Tongue (tissue), 2 donors: ENCODE results near the gene PHRF1. TPM values are rescaled to one million over a fixed set of nuclear protein-coding genes. Genes with fewer than 3 reads are reported as not detected.

Experiments
- DNase-seq: peaks from one replicate; pipeline ENCODE4 v3.0.0-alpha.2; 2015
- total RNA-seq: library from RNA; depleted of rRNA; stranded (reverse); fragments of >200 nt; gene quantifications from one replicate; pipeline ENCODE4 v1.2.3, GENCODE V29; 2014

Gene PHRF1
- total RNA-seq: 26.5 TPM

DNA sequence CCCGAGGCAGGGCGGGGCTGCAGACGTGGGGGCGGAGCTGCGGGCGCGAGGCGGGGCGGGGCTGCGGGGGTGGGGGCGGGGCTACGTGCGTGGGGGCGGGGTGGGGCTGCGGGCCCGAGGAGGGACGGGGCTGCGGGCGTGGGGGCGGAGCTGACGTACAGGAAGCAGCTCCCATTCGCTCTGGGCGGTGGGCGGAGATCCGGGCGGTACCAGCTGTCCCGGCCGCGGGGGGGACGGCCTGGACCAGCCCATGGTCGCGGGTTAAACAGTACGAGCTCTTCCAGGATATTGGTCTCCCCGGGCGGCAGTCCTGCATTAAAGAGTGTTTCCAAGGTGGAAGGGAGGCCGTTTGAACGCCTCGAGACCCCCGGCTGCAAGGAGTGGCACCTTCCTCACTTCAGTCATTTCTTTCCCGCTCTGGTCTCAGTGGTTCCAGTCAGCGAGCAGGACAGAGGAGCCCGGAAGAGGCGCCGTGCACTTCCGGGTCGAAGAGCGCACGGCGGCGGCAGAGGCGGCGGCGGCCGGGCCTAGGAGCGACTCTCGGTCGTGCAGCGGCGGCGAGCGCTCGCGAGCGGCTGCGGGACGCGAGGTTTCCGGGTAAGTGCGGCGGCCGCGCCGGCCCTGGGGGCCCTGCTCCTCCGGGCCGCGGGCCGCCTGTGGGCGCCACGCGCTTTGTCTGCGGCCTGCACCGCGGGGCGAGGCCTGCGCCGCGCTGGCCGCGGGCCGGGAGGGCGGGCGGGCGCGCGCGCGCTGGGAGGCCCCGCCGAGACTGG, at the start of gene PHRF1:
TSS of gene PHRF1 (plus strand) at position 475 of the 773 bp plus-strand sequence. CDS start 5,043 bp downstream, outside the sequence.
- DNase-seq: peak; percentile 98

GRCh38 chr11:528166-528814, 48.0 kb upstream of the PHRF1 start:
- DNase-seq: no peak

DNA sequence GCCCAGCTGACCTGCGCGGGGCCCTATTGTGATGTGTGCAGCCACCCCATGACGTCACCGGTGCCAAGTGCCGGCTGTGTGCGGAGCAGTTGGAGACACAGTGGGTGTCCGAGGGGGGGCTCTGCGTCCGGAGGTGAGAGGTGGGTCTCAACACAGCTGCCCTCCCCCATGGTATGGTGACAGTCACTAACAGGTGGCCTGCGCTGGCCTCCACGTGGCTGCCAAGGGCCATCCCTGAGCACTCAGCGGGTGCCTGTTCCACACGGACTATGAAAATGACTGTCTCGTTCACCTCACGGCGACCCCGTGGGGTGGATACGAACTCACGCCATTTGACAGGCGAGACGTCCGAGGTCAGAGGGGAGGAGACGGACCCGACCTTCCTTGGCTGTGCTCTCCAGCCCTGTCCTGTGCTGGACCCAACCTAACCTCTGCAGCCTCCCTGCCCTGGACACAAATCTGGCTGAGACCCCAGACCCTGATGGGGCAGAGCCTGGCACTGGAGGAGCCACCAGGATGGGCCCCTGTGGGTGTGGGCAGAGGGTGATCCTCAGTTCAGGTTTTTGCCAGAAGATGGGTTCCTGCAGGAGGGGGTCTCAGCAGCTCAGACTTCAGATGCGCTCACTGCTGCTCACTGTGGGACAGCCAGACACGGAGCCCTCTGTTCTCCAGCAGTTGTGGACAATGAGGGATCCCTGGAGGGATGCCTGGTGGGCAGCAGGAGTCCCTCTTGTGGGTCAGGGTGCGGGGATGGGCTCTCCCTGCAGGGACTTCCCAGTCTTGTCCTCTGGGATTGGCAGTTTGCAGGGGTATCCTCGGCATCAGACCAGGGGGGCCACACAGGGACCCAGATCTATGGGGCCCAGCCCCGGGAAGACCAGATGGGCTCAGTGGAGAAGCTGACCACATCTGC, 47.2 kb upstream of the PHRF1 start:
- DNase-seq: peak; percentile 79

GRCh38 chr11:529728-530411, 46.4 kb upstream of the PHRF1 start:
- no peak for DNase-seq

GRCh38 chr11:530960-531831, 45.1 kb upstream of the PHRF1 start:
- DNase-seq: no peak

DNA sequence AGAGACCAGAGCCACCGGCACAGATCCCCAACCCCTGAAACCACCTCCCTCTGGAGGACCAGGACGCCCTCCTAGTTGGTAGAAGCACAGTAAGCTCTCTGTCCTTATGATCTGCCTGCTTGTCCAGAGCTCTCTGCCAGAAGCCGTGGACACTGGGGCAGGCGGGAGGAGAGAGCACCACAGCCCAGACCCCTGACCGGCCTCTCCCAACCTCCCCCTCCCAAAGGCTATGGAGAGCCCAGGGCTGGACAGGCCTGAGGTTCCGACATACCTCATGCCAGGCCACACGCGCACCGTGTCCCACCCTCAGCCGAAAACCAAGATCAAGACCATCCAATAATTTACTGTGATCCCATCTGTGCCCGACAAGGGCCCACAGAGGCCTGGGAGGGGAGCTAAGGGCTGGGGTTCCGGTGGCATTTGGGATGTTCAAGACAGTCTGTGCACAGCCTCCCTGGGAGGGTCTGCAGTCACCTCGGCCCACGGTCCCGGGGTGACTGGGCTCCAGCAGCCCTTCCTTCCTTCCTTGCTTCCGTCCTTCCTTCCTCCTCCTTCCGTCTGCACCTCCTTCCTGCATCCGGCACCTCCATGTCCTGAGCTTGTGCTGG, 44.2 kb upstream of the PHRF1 start:
- DNase-seq: no peak

DNA sequence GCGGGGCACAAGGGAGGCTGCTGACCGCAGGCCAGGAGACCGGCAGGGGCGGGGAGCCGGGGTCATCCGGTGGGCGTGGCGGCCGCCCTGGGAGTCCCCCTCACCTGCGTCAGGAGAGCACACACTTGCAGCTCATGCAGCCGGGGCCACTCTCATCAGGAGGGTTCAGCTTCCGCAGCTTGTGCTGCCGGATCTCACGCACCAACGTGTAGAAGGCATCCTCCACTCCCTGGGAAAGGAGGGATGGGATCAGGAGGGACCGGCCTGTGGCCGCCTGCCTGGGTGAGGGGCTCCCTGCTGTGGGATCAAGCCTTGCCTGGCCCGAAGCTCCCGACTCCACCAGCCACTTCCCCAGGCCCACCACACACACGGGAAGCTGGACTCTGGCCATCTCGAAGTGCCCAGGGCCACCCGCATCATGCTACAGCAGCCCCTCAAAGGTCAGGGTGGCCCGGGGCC, 43.7 kb upstream of the PHRF1 start:
- DNase-seq: no peak

DNA sequence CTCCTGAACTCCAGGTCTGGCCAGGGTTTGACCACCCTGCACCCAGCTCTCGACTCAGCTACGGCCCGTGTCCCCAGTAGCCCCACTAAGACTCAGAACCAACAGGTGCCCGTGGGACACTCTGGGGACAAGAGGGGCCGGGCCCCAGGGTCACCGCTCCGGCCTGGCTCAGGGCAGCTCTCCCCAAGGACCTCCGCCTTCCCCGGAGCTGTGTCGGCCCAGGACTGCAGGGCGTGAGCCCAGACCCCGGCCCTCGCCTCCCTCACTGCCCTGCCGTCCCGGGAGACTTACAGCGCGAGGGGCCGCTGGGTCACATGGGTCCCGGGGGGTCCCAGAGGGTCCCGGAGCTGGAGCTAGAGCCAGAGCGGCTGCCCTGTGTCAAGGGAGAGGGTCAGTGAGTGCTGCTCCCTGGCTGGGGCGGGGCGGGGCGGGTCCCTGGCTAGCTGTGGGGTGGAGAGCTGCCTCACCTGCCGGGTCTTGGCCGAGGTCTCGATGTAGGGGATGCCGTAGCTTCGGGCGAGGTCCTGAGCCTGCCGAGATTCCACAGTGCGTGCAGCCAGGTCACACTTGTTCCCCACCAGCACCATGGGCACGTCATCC, 43.2 kb upstream of the PHRF1 start:
- DNase-seq: no peak

- DNase-seq: no peak
Observed at GRCh38 chr11:533586-534395, 42.5 kb upstream of the PHRF1 start.

DNA sequence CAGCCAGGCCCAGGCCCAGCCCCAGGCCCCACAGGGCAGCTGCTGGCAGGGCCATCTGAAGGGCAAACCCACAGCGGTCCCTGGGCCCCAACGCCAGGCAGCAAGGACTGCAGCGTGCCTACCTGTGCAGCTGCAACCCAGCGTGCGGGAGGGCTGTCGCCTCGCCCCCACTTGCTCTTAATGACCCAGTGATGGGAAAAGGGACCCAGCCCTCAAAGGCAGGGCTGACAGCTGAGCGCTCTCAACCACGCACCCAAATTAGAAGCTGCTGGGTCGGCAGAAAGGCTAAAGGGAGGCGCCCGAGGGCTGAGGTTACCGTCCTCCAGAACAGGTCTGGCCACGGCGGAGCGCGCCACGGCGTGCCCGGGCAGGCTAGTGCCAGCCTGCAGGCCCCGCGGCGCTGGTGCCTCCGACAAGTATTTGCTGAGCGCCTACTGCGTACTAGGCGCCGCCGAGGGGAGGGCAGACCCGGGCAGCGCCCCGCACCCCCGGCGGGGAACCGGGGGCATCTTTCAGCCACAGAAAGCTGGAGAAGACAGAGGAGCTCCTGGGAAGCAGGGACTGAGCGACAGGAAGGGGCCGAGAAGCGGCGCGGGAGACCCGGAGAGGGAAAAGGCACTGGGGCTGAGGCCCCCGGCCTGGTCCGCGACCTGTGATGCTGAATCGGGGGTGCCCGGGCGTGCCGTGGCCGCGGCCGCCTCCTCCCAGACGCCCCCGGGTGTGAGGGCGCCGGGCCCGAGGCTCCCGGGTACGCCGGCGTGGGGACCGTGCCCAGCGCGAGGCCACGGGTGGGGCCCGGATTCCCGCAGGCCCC, 41.7 kb upstream of the PHRF1 start:
- peak; percentile 78 for DNase-seq

DNA sequence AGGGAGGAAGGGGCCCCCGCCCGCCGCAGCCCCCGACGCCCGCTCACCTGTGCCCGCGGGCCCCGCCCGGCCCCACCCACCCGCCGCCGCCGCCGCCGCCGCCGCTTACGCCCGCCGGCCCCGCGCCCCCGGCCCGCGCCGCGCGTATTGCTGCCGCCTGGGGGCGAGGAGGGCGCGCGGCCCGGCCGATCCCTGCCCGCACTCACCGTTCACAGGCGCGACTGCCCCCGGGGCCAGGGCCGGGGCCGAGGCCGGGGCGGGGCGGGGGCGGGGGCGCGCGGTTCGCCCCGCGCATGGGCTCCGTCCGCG, 41.1 kb upstream of the PHRF1 start:
- DNase-seq: no peak

- peak; percentile 98 for DNase-seq
Observed at GRCh38 chr11:535519-536454, 40.5 kb upstream of the PHRF1 start, which contains the start of gene HRAS. TSS of gene HRAS (minus strand) at chr11:535576.

DNA sequence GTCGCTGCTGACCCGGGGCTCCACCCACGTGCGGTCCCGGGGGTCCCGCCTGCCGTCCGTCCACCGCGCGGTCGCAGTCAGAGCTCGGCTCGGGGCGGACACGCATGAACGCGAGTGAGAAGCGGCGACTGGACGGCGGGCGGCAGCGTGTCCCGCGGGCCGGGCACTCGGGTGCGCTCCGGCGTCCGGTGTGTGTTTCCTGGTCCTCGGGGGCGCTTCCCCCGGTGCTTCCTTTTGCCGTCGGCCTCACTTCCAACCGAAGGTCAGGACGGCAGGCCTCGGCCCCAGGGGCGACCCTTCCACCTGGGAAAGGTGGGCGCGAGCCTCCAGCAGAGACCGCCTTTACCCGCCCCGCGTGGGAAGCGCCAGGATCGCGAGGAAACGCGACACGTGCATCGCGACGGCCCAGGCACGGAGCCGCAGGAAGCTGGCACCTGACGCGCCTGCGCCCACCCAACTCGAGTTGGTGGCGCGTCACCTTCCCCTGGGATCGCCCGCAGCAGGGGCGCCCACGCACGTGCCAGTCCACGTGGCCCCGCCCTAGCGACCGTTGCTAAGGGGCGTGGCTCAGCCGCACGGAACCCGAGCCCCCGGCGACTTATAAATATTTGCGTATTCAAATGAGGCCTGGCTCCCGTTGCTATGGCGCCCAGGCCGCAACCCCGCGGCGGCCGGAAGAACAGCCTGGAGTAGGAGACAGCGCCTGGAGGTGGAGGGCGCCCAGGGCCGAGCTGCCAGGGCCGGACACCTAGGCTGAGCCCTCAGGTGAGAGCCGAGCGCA, 39.2 kb upstream of the PHRF1 start, which contains the start of gene LRRC56:
TSS of gene LRRC56 (plus strand) at position 687 of the 781 bp plus-strand sequence. CDS start 3,158 bp downstream, outside the sequence.
- DNase-seq: peak; percentile 83

GRCh38 chr11:537622-538430, 38.4 kb upstream of the PHRF1 start:
- no peak for DNase-seq

DNA sequence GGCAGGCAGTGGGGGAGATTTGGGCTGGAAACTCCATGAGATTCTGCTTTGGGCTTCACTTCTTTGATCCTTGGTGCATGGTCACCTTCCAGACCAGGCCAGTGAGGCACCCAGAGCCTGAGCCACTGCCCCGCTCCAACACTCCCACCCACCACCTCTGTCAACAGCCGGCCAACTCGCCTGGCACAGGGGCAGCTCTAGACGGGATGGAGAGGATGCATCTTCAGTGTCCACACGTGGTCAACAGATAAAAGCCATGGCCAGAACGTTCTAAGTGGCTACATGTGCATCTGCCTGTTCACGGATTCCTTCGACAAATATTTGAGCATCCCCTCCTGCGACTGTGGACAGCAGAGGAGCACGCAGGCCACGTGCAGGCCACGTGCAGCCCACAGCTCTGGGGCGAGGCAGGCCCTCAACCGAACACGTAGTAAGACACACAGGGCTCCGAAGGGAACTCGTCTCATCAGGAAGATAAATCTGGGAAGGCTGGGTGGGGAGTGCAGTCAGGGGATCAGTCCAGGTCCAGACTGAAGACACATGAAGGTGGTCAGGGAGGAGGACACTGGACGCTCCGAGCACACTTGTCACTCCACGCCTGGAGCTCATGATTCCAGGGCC, 37.7 kb upstream of the PHRF1 start:
- DNase-seq: no peak
